SU-DHL-6 (cell line): Measurements from ENCODE around the gene SAPCD2.

Experiments used
- EZH2phosphoT487 ChIP-seq: fragments of 200-600 bp; sonication (generic), shearing (Covaris generic); conservative IDR thresholded peaks from 2 replicates; pipeline ENCODE4 v1.6.1; 2018; ENCODE audit warnings: mild to moderate bottlenecking, antibody characterized with exemption, low read length, moderate library complexity, mixed read lengths
- TF ChIP-seq, protein P1 (sequence below): fragments of 200-600 bp; sonication (generic); IDR thresholded peaks from one replicate; pipeline ENCODE4 v1.5.1; 2017; ENCODE audit warnings: antibody characterized with exemption, mild to moderate bottlenecking, low read length, moderate library complexity; ENCODE audit not compliant: insufficient read depth, poor library complexity, severe bottlenecking

DNA sequence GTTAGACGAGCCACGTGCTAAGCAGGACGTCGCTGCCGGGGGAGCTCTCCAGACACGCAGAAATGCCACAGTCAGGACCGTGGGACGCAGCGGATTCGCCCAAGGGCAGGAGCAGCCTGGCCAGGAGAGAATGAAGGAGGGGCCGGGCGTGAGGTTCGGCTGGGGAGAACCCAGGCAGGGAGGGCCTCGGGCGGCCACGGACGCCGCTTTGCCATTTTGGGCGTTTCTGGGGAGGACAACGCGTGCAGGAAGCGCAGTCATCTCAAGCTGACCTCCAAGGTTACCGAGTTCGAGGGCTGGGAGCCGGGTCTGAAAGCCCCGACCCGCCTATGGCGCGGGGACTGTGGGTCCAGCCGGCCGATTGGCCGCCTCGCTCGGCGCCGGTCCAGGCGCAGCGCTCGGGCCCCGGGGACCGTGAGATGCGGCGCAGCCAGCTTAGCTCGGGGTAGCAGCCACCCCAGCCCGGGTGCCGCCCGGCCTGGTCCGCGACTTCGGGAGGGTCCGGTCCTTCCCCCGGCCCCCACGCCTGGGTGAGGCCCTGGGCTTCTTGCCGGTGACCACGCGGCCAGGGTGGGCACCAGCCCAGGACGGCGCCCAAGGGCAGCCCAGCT is 15.7 kb upstream of the SAPCD2 start:
- TF ChIP-seq, protein P1, sequence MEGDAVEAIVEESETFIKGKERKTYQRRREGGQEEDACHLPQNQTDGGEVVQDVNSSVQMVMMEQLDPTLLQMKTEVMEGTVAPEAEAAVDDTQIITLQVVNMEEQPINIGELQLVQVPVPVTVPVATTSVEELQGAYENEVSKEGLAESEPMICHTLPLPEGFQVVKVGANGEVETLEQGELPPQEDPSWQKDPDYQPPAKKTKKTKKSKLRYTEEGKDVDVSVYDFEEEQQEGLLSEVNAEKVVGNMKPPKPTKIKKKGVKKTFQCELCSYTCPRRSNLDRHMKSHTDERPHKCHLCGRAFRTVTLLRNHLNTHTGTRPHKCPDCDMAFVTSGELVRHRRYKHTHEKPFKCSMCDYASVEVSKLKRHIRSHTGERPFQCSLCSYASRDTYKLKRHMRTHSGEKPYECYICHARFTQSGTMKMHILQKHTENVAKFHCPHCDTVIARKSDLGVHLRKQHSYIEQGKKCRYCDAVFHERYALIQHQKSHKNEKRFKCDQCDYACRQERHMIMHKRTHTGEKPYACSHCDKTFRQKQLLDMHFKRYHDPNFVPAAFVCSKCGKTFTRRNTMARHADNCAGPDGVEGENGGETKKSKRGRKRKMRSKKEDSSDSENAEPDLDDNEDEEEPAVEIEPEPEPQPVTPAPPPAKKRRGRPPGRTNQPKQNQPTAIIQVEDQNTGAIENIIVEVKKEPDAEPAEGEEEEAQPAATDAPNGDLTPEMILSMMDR: no peak
- TF ChIP-seq EZH2phosphoT487: no peak
